CD4-positive, alpha-beta T cell treated with Interleukin-4 for 4 hours (primary cell): ENCODE results near the gene SULT1C3.
"Not testable (repeated sequence)": the region's sequence is repeated elsewhere in the genome, so short reads cannot be mapped to it uniquely, and the experiment has no call there.

Experiments used
- DNase-seq: peaks from one replicate; pipeline ENCODE4 v3.0.0-alpha.2; 2020

SULT1C3 gene

GRCh38 chr2:108253106-108253505 lies 13.3 kb downstream of the SULT1C3 start:
- DNase-seq: no peak

GRCh38 chr2:108257757-108258331 lies 18.1 kb downstream of the SULT1C3 start:
- DNase-seq: no peak

- DNase-seq: no peak
These were observed 21.0 kb downstream of the SULT1C3 start for GRCh38 chr2:108260773-108261172.

- no peak for DNase-seq
These were observed 22.3 kb downstream of the SULT1C3 start for GRCh38 chr2:108262036-108262435.

GRCh38 chr2:108263401-108263800 lies 23.6 kb downstream of the SULT1C3 start:
- DNase-seq: no peak

- DNase-seq: no peak
These were observed 26.4 kb downstream of the SULT1C3 start for GRCh38 chr2:108266218-108266617.

GRCh38 chr2:108267101-108267500 lies 27.3 kb downstream of the SULT1C3 start:
- DNase-seq: no peak

GRCh38 chr2:108268001-108268400 lies 28.2 kb downstream of the SULT1C3 start:
- DNase-seq: no peak

- no peak for DNase-seq
These were observed 30.6 kb downstream of the SULT1C3 start for GRCh38 chr2:108270346-108270745.

GRCh38 chr2:108270768-108271506 lies 31.2 kb downstream of the SULT1C3 start:
- no peak for DNase-seq

- DNase-seq: no peak
These were observed 32.0 kb downstream of the SULT1C3 start for GRCh38 chr2:108271691-108272253.

GRCh38 chr2:108278631-108279030 lies 38.9 kb downstream of the SULT1C3 start:
- DNase-seq: no peak

GRCh38 chr2:108279468-108279867 lies 39.7 kb downstream of the SULT1C3 start:
- no peak for DNase-seq

- no peak for DNase-seq
These were observed 40.7 kb downstream of the SULT1C3 start for GRCh38 chr2:108280466-108280865.

GRCh38 chr2:108284566-108284965 lies 44.8 kb downstream of the SULT1C3 start:
- not testable (repeated sequence) for DNase-seq

GRCh38 chr2:108285616-108286015 lies 45.8 kb downstream of the SULT1C3 start:
- DNase-seq: no peak

- DNase-seq: no peak
These were observed 47.4 kb downstream of the SULT1C3 start for GRCh38 chr2:108287169-108287568.

GRCh38 chr2:108288534-108289106 lies 48.9 kb downstream of the SULT1C3 start, which contains the start of gene SULT1C2:
TSS of gene SULT1C2 (plus strand) at chr2:108288895. CDS start at chr2:108293668, 4,773 bp downstream.
- no peak for DNase-seq

- no peak for DNase-seq
These were observed 54.1 kb downstream of the SULT1C3 start for GRCh38 chr2:108293850-108294249.

- no peak for DNase-seq
These were observed 57.8 kb downstream of the SULT1C3 start for GRCh38 chr2:108297436-108298141.

GRCh38 chr2:108301558-108301957 lies 61.8 kb downstream of the SULT1C3 start:
- DNase-seq: no peak

GRCh38 chr2:108304975-108305374 lies 65.2 kb downstream of the SULT1C3 start:
- DNase-seq: no peak

- no peak for DNase-seq
These were observed 66.1 kb downstream of the SULT1C3 start for GRCh38 chr2:108305901-108306300.
